ENCODE data around the gene VPS36. TPM values are rescaled to one million over a fixed set of nuclear protein-coding genes. Genes with fewer than 3 reads are reported as not detected.

Gene VPS36
- total and polyA plus RNA-seq, 2 of the 13 experiments (the other 11 are each of a cell fraction or from before 2014, with no cell fraction given): 17.2 to 22.4 TPM

GRCh38 chr13:52450012-52450792 is at the start of gene VPS36 (continued):
- TF ChIP-seq PBX2 (CRISPR knock-in tag; IDR thresholded peaks at IDR 0.05): no peak
- no peak for TF ChIP-seq ZNF569 (CRISPR knock-in tag; IDR thresholded peaks at IDR 0.05; ENCODE audit: borderline replicate concordance)
- no peak for TF ChIP-seq SYNCRIP (IDR thresholded peaks at IDR 0.05; ENCODE audit: insufficient read depth, low read depth, low read length)
- TF ChIP-seq ZNF337 (CRISPR knock-in tag; IDR thresholded peaks at IDR 0.05; ENCODE audit: borderline replicate concordance, low read depth): peak; percentile 78; the same call in 1 of the 2 replicates
- no peak for TF ChIP-seq MBD4 (IDR thresholded peaks at IDR 0.05; ENCODE audit: borderline replicate concordance, low read length)
- no peak for TF ChIP-seq YEATS2 (CRISPR knock-in tag; IDR thresholded peaks at IDR 0.05; ENCODE audit: borderline replicate concordance)
- no peak for TF ChIP-seq ZNF264 (CRISPR knock-in tag; IDR thresholded peaks at IDR 0.05)
- TF ChIP-seq ZNF430 (CRISPR knock-in tag; IDR thresholded peaks at IDR 0.05): no peak
- no peak for TF ChIP-seq NFIB (CRISPR knock-in tag; IDR thresholded peaks at IDR 0.05; ENCODE audit: borderline replicate concordance)
- peak; percentile 43 for TF ChIP-seq TBL1XR1 (IDR thresholded peaks at IDR 0.05; ENCODE audit: borderline replicate concordance, low read length, partially characterized antibody)
- TF ChIP-seq PATZ1 (CRISPR knock-in tag; IDR thresholded peaks at IDR 0.05): peak; percentile 49
- no peak for TF ChIP-seq GLMP (CRISPR knock-in tag; IDR thresholded peaks at IDR 0.05; ENCODE audit: borderline replicate concordance)
- TF ChIP-seq ZHX2 (IDR thresholded peaks at IDR 0.05; ENCODE audit: low read depth): no peak
- TF ChIP-seq ZHX2 (CRISPR knock-in tag; IDR thresholded peaks at IDR 0.05; ENCODE audit: borderline replicate concordance): 0 out of 2 replicates have a peak, but pooled peaks have one; percentile 33
- TF ChIP-seq NCOA2 (CRISPR knock-in tag; IDR thresholded peaks at IDR 0.05): no peak
- TF ChIP-seq JUND (CRISPR knock-in tag; IDR thresholded peaks at IDR 0.05): peak; percentile 15; the same call in 1 of the 2 replicates
- TF ChIP-seq MTF2 (CRISPR knock-in tag; IDR thresholded peaks at IDR 0.05; ENCODE audit: borderline replicate concordance): peak; percentile 45; the same call in 1 of the 2 replicates

Data from HepG2 (cell line).